Stimulated activated CD4-positive, alpha-beta T cell treated with anti-CD3 and anti-CD28 coated beads, TNF-alpha, amount 100 ng/mL, for 1 hour (primary cell): ENCODE measurements around the gene GJA4.

Experiments used
- DNase-seq, 3 donors: peaks; one replicate each; pipeline ENCODE4 v3.0.0-alpha.2; 2020; ENCODE audit warnings: low read depth in 3 of 3, low spot score in 1 of 3

GJA4 gene

DNA sequence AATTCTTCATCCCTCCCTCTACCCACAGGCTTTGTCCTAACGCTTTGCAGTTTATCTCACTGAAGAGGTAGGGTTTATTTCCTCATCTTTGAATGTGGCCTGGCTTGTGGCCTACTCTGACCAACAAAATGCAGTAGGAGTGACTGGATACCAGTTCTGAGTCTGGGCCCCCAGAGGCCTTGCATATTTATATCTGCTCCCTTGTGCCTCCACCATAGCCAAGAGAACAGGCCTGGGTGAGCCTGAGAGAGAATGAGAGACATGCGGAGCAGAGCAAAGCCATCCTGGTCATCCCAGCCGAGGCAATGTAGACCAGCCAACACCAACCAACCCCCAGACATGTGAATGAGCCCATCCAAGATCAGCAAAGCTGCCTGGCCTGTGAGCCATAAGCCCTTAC is 36.5 kb downstream of the GJA4 start:
- DNase-seq: no peak

DNA sequence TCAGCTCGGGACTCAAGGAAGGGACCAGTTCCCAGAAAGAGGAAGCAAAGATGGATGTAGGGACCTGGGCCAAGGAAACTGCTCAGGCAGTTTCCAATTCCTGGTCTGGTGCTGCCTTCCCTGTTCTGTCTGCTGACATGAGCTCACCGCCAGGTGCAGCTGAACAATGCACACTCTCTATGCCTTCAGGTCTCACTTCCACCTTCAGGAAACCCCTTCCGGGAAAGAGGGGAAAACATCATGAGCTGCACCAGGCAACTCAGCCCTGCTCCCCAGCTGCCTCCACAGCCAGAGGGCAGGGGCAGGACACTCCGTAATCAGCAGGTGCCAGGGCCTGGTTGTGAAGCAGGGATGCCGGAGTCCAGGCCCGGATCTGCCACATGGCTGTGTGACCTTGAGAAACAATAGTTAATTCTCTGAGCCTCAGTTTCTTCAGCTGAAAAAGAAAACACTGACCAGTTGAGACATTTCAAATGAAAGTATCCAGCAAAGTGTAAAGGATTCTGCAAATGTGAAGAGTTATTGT is 39.0 kb downstream of the GJA4 start:
- DNase-seq: no peak

DNA sequence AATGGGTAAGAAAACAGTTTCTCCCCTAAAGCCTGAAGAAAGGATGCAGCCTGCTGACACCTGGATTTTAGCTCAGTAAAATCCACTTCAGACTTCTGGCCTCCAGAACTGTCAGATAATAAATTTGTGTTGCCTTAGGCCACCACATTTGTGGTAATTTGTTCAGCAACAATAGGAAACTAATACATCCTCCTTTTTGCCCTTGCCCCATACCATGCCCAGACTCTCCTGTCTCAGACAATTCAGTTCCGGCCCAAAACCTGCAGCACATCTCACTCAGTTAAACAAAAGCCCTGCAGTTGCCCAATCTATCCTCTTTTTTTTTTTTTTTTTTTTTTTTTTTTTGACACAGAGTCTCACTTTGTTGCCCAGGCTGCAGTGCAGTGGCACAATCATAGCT is 40.9 kb downstream of the GJA4 start:
- DNase-seq: no peak

DNA sequence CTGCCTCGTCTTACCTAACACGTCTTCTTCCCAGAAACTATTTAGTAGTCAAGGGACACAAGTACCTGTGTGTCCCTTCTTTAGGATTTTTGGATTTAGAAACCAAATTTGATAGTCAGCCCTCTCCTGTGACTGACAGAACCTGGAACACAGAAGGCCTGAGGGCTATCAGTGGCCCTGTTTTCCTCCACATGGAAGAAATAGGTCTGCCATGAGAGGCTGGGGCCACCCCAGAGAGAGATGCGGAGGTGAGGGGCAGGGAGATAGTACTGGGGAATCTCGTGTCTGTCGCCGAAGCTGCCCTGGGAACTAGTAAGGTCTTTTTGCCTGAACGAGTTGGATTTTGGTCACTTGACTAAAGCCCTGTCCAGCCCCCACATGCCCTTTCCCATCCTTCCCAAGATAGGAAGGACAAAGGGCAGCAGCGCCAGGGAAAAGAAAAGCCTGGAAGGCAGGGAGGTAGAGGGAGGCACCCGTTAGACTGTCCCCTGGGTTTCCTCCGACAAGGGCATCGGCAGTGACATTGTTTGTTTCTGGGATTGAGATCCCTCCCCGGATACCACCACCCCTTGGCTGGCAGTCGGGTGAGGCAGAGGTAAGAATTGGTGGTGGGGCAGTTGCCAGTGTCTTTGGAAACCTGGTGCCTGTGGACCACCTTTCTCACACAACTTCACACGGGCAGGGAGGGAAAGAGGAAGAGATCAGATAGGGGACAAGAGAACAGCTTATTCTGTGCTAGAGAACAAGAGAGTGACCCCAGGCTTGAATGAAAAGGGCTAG is 46.9 kb downstream of the GJA4 start:
- no peak for DNase-seq

DNA sequence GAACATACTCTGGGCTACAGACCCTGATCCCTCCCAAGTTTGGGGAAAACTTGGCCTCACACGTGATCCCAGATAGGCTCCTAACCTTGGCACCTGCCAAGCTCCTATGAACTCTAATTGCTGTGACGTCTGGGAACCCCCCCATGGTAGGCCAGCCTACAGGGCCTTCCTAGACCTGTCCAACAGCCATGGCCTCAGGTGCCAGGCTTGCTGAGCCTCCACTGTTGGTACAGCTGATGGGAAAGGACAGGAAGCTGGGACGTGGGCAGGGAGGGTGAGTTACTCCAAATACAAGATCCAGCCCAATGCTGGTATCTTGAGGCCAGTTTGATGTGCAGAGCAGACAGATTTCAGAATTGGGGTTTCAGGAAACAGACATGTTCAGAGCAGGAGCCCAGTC is 47.6 kb downstream of the GJA4 start:
- DNase-seq: no peak

DNA sequence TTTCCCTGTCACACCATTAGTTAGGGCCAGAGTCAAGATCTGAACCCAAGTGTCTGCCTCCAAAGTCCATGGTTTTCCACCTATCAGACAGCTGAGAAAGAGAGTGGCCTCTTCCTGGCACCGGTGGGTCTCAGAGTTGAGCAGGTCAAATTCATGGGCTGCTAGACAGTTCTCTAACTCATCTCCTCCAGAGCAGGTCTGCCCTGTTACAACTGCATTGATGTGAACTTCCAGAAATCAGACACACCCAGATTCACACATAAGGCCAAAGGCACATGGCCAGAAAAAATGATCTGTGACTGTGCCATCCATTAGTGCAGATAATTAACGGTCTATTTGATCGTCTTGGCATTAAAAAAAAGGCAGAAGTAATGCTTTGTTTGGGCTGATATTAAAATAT is 49.3 kb downstream of the GJA4 start:
- DNase-seq: no peak

DNA sequence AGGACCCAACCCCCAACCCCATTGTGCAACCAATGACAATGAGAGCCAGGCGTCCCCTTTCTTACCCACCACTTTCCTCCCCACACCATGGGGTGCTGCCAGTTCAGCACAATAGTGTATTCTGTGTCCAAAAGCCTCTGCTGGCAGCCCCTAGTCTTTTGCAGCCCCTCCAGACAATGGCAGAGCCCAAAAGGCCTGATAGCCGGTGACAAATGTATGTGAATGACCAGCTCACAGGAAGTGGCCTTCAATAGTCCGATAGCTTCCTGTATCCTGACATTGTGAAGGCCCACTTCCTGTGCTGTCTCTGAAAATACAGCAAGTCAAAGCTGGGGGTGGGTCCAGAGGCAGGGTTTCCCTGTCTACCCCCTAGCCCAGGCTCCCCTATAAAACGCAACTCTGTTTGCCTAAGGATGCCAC is 50.2 kb downstream of the GJA4 start:
- no peak for DNase-seq

DNA sequence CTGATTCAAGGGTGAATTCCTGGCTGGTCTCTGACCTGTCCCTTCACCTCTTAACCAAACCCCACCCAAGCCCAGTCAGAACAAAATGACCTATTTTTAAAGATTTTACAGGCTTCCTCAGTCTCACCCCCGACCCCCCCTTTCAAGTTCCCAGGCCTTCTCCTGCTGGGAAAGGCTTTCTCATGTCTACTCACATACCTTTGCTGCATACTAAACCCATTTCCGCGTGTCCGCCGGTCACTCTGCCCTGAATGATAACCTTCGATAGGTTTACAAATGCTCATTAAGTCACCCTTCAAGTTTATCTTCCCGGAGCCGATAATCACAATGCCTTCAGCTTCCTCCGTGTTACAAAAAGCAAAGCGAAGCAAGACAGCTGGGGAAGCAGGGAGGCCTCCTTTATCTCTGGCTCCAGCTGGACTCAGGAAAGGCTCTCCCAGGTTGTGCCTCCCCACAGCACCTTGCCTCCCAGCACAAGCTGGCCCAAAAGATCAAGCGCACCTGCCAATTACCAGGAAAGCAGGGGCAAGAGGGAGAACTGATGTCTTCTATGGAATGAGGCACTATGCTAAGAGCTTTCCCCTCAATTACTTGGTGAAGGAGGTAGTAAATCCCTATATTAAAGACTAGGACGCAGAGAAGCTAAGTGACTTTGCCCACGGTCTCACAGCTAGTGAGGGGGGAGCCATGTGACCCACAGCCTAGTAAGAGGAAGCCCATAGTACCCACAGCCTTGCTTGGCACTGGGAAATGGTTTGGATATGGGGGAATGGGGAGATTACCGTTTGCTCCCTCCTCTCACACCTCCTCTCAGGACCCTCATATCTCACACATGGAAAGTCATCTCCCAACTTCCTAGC is 50.8 kb downstream of the GJA4 start:
- no peak for DNase-seq

DNA sequence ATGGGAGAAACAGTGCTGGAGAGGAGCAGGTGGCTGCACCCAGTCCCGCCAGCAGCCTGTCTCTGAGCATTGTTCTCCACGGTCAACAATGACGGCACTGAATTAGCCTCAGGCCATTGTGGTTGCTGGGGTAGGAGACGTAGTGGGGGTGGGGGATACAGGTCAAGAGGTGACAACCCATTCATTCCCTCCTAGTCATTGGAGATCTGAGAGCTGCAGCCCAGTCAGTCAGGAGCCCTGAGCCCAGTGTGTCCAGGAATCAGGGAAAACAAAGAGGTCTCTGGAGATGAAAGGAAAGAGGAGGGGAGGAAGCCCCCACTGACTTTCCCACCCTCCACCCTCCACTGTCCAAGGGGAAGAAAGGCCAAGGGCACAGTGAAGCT is 51.4 kb downstream of the GJA4 start:
- no peak for DNase-seq
